HepG2 (cell line): ENCODE measurements around the gene METTL16. TPM values are rescaled to one million over a fixed set of nuclear protein-coding genes. Genes with fewer than 3 reads are reported as not detected.

Experiments
- ATAC-seq: fragments of 200-7000 bp; cut with Tn5 transposase; 3 replicates; pipeline ENCODE4 v1.9.1; 2020; ENCODE audit warnings: mild to moderate bottlenecking, moderate library complexity
- BruUV-seq: library from RNA; stranded (reverse); fragments of 400-500 nt; replicated peaks from 2 replicates; lab custom pipeline; 2021; lab: Mats Ljungman, UMichigan
- CTCF ChIA-PET: fragments of 300-600 bp; formaldehyde crosslinking; extraction: SDS; loops from one replicate; lab custom pipeline; 2021; ENCODE audit warnings: low total read pairs, inconsistent platforms, low intra/inter-chr PET ratio; lab: Yijun Ruan, JAX
- POLR2A ChIA-PET: fragments of 350-600 bp; sonication (Branson Sonifier 250); formaldehyde crosslinking; loops from one replicate; lab custom pipeline; 2020; ENCODE audit warnings: antibody characterized with exemption, inconsistent platforms; lab: Yijun Ruan, JAX
- DNase-seq: peaks from one replicate; pipeline ENCODE4 v3.0.0-alpha.2; 2015; ENCODE audit warnings: low spot score
- FAIRE-seq: peaks from 3 replicates; lab custom pipeline; 2011; peaks lifted over from hg19 to GRCh38; lab: Jason Lieb, UNC
- H2AFZ ChIP-seq: one replicate; pipeline ENCODE4 v1.6.1; 2011; ENCODE audit warnings: low read length, inconsistent platforms
- H3K27ac ChIP-seq: fragments of 300-600 bp; 3 replicates; pipeline ENCODE4 v1.8.0; 2011; ENCODE audit warnings: mixed run types, mild to moderate bottlenecking, mixed read lengths, low read length, inconsistent platforms; ENCODE audit not compliant: insufficient read depth; ENCODE audit errors: extremely low read length
- H3K27me3 ChIP-seq, 2 experiments: fragments of 200-600 bp in 1 of 2; 2 replicates in 1 of 2; 3 replicates in 1 of 2; pipeline versions ENCODE4 v1.6.0 to v1.8.0; 2011; ENCODE audit warnings: low read length in 2 of 2, mild to moderate bottlenecking in 2 of 2, moderate library complexity in 2 of 2, inconsistent platforms in 1 of 2; ENCODE audit not compliant: insufficient read depth in 2 of 2, control insufficient read depth in 1 of 2
- H3K36me3 ChIP-seq, 2 experiments: fragments of 200-600 bp in 1 of 2; replicated peaks in 1 of 2; 2 replicates in 1 of 2; 3 replicates in 1 of 2; pipeline versions ENCODE4 v1.5.1 to v1.8.0; 2011; ENCODE audit warnings: low read length in 2 of 2, inconsistent platforms in 1 of 2; ENCODE audit not compliant: insufficient read depth in 2 of 2, control insufficient read depth in 1 of 2
- H3K4me1 ChIP-seq: 2 replicates; pipeline ENCODE4 v1.5.1; 2012; ENCODE audit warnings: low read length, inconsistent platforms; ENCODE audit not compliant: insufficient read depth
- H3K4me2 ChIP-seq: 2 replicates; pipeline ENCODE4 v1.6.0; 2011; ENCODE audit warnings: low read depth, low read length, inconsistent platforms
- H3K4me3 ChIP-seq, 3 experiments: fragments of 200-600 bp in 1 of 3; sonication (generic), shearing (Covaris generic) in 1 of 3; replicated peaks in 1 of 3; 2 replicates each; pipeline ENCODE4 v1.5.1; 2011 to 2016; ENCODE audit warnings: low read length in 3 of 3, inconsistent platforms in 2 of 3, low read depth in 2 of 3, mild to moderate bottlenecking in 2 of 3, control low read depth in 1 of 3, mixed read lengths in 1 of 3; ENCODE audit not compliant: insufficient read depth in 1 of 3
- H3K79me2 ChIP-seq: one replicate; pipeline ENCODE4 v1.6.1; 2011; ENCODE audit warnings: low read length, inconsistent platforms; ENCODE audit not compliant: insufficient read depth
- H3K9ac ChIP-seq: 2 replicates; pipeline ENCODE4 v1.6.0; 2011; ENCODE audit warnings: mild to moderate bottlenecking, low read depth, low read length, inconsistent platforms; ENCODE audit not compliant: insufficient read depth
- H3K9me3 ChIP-seq: 2 replicates; pipeline ENCODE4 v1.5.1; 2012; ENCODE audit warnings: mild to moderate bottlenecking, low read length
- H4K20me1 ChIP-seq: 2 replicates; pipeline ENCODE4 v1.6.0; 2011; ENCODE audit warnings: inconsistent platforms, mild to moderate bottlenecking, low read length, moderate library complexity; ENCODE audit not compliant: insufficient read depth
- DDIT3 ChIP-seq: sonication (generic); formaldehyde crosslinking; IDR thresholded peaks from 2 replicates; pipeline ENCODE4 v1.4.0; 2020; ENCODE audit warnings: mild to moderate bottlenecking, missing genetic modification reagents
- EZH2 ChIP-seq: conservative IDR thresholded peaks from 2 replicates; pipeline ENCODE4 v1.6.1; 2012; ENCODE audit warnings: mild to moderate bottlenecking, low read depth, low read length, moderate library complexity
- FOXK2 ChIP-seq: fragments of 450-650 bp; IDR thresholded peaks from 2 replicates; pipeline ENCODE4 v1.6.1; 2016
- FOXM1 ChIP-seq: sonication (generic); formaldehyde crosslinking; IDR thresholded peaks from 2 replicates; pipeline ENCODE4 v1.5.0; 2020; ENCODE audit warnings: missing genetic modification reagents
- GZF1 ChIP-seq: sonication (generic); formaldehyde crosslinking; IDR thresholded peaks from 2 replicates; pipeline ENCODE4 v1.5.1; 2020; ENCODE audit warnings: mild to moderate bottlenecking, missing genetic modification reagents
- HOXA3 ChIP-seq: sonication (generic); formaldehyde crosslinking; IDR thresholded peaks from 2 replicates; pipeline ENCODE4 v1.5.0; 2020; ENCODE audit warnings: missing genetic modification reagents
- HOXD1 ChIP-seq: sonication (generic); formaldehyde crosslinking; IDR thresholded peaks from 2 replicates; pipeline ENCODE4 v1.5.0; 2020; ENCODE audit warnings: missing genetic modification reagents
- MTF1 ChIP-seq: sonication (generic); formaldehyde crosslinking; IDR thresholded peaks from 2 replicates; pipeline ENCODE4 v1.5.0; 2020; ENCODE audit warnings: missing genetic modification reagents
- PAF1 ChIP-seq: IDR thresholded peaks from 2 replicates; pipeline ENCODE4 v1.6.1; 2016; ENCODE audit warnings: missing genetic modification reagents, missing compliant biosample characterization
- PHF21A ChIP-seq: sonication (generic); formaldehyde crosslinking; IDR thresholded peaks from 2 replicates; pipeline ENCODE4 v1.5.0; 2020; ENCODE audit warnings: mild to moderate bottlenecking, missing genetic modification reagents
- SAFB2 ChIP-seq: sonication (generic); formaldehyde crosslinking; IDR thresholded peaks from 2 replicates; pipeline ENCODE4 v1.5.1; 2020; ENCODE audit warnings: missing genetic modification reagents, low read depth, mild to moderate bottlenecking, borderline replicate concordance
- SKI ChIP-seq: fragments of 450-650 bp; IDR thresholded peaks from one replicate; pipeline ENCODE4 v1.6.1; 2018; ENCODE audit warnings: mild to moderate bottlenecking; ENCODE audit not compliant: partially characterized antibody
- SPEN ChIP-seq: sonication (generic); formaldehyde crosslinking; IDR thresholded peaks from 2 replicates; pipeline ENCODE4 v1.5.1; 2020; ENCODE audit warnings: low read depth, mild to moderate bottlenecking, missing genetic modification reagents
- SSRP1 ChIP-seq: IDR thresholded peaks from 2 replicates; pipeline ENCODE4 v1.6.1; 2016; ENCODE audit warnings: control low read depth
- STAT6 ChIP-seq: sonication (generic); formaldehyde crosslinking; IDR thresholded peaks from 2 replicates; pipeline ENCODE4 v1.4.0; 2020; ENCODE audit warnings: missing genetic modification reagents, mild to moderate bottlenecking, borderline replicate concordance
- TFE3 ChIP-seq: IDR thresholded peaks from 2 replicates; pipeline ENCODE4 v1.6.1; 2016
- THAP7 ChIP-seq: sonication (generic); formaldehyde crosslinking; IDR thresholded peaks from 2 replicates; pipeline ENCODE4 v1.8.1; 2023; ENCODE audit warnings: mild to moderate bottlenecking, missing genetic modification reagents
- TSC22D2 ChIP-seq: sonication (generic); formaldehyde crosslinking; IDR thresholded peaks from 2 replicates; pipeline ENCODE4 v1.5.1; 2020; ENCODE audit warnings: missing genetic modification reagents, mild to moderate bottlenecking, borderline replicate concordance
- ZNF720 ChIP-seq: sonication (generic); formaldehyde crosslinking; IDR thresholded peaks from 2 replicates; pipeline ENCODE4 v1.4.0; 2020; ENCODE audit warnings: missing genetic modification reagents
- WGBS: methylation state at CpG from one replicate; pipeline ENCODE4 v1.1.6; 2017; ENCODE audit warnings: low lambda C conversion rate; 5-methylcytosine and 5-hydroxymethylcytosine counted together
- in situ Hi-C: cut with HindIII; loops from 2 replicates; pipeline ENCODE4 v1.10.0; 2017; ENCODE audit warnings: low pct_unique_long_range_greater_than_20kb; ENCODE audit not compliant: extremely low pct_ligation_motif_present
- intact Hi-C: fragments of 100-400 bp; cut with micrococcal nuclease; formaldehyde crosslinking; loops from one replicate; pipeline ENCODE4 v1.10.0; 2022; ENCODE audit not compliant: unreplicated experiment
- polyA plus RNA-seq, 8 experiments: library from polyadenylated mRNA; depleted of rRNA in 3 of 8; stranded (reverse) in 7 of 8; unstranded in 1 of 8; fragments of >200 nt; fragmentation: Illumina TruSeq in 4 of 8; extraction: Trizol in 4 of 8; gene quantifications; 2 replicates each; pipeline versions ENCODE4 v1.2.1 to v1.2.3, GENCODE V29; 2011 to 2016; ENCODE audit warnings: low read depth in 4 of 8, missing spikeins in 1 of 8, mixed read lengths in 1 of 8; ENCODE audit not compliant: insufficient read depth in 1 of 8
- total RNA-seq, 5 experiments: library from RNA; depleted of rRNA; stranded (reverse); fragments of >200 nt; fragmentation: Illumina TruSeq; extraction: Trizol; gene quantifications; 2 replicates each; pipeline ENCODE4 v1.2.3, GENCODE V29; 2016; ENCODE audit warnings: low read depth in 1 of 5

METTL16 gene
- total and polyA plus RNA-seq, 2 of the 13 experiments (the other 11 are each of a cell fraction or from before 2014, with no cell fraction given): 11.6 to 18.5 TPM

GRCh38 chr17:2549392-2550211 is 37.9 kb upstream of the METTL16 start:
- 60% methylated on average over 4 of the region's 8 CpGs for WGBS
- CTCF ChIA-PET: no interaction called here
- DNase-seq (no peak), FAIRE-seq (no peak), ATAC-seq (no peak)
- Histone ChIP-seq H3K9me3 (no peaks in the 10 kb centered on the region), H2AFZ (no peak overlapping the region), H4K20me1 (no peaks in the 10 kb centered on the region), H3K27me3 (peaks cover 0 to 16% of the 10 kb centered on the region in 2 experiments; a peak in 3 of 5 replicates), H3K9ac (no peak overlapping the region), H3K4me2 (no peak overlapping the region), H3K4me3 (no peak overlapping the region), H3K27ac (no peak overlapping the region), H3K36me3 (no peaks in the 10 kb centered on the region), H3K4me1 (peaks cover 30% of the 10 kb centered on the region), H3K79me2 (no peaks in the 10 kb centered on the region)
- POLR2A ChIA-PET: no interaction called here
- TF ChIP-seq MTF1 (CRISPR knock-in tag) (no peak), PAF1 (CRISPR knock-in tag) (no peak), FOXK2 (no peak), TSC22D2 (no peak), ZNF720 (CRISPR knock-in tag) (no peak), SKI (no peak), THAP7 (no peak), EZH2 (no peak), DDIT3 (CRISPR knock-in tag) (no peak), GZF1 (no peak), HOXA3 (no peak), FOXM1 (CRISPR knock-in tag) (no peak), SPEN (CRISPR knock-in tag) (no peak), PHF21A (CRISPR knock-in tag) (no peak), TFE3 (no peak), HOXD1 (no peak), SAFB2 (CRISPR knock-in tag) (no peak), SSRP1 (CRISPR knock-in tag) (no peak), STAT6 (CRISPR knock-in tag) (no peak)
- in situ Hi-C loops (no loop called here), intact Hi-C loops (no loop called here)
- no TSS peak for BruUV-seq
